Activated CD4-positive, CD25-positive, alpha-beta regulatory T cell (primary cell): ENCODE measurements around the gene BBC3.

ENCODE experiments used
- DNase-seq, 4 experiments: peaks; one replicate each; lab custom pipeline; 2025; lab: John Stamatoyannopoulos, UW

Gene BBC3

DNA sequence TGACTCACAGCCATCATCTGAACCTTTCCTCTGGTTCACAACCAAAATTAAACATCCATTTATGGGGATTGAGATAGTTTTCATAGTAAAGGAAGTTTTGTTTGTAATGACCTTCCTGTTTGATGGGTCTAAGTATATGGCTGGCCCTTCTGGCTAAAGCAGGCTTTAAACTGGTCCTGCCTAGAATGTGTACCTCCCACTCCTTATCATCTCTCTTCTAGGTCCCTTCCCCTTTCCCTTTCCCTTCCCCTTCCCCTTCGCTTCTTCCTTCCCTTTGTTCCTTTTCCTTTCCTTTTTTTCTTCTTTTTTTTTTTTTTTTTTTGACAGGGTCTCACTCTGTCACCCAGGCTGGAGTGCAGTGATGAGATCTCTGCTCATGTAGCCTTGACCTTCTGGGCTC, 35.6 kb downstream of the BBC3 start:
- DNase-seq, result no peak

DNA sequence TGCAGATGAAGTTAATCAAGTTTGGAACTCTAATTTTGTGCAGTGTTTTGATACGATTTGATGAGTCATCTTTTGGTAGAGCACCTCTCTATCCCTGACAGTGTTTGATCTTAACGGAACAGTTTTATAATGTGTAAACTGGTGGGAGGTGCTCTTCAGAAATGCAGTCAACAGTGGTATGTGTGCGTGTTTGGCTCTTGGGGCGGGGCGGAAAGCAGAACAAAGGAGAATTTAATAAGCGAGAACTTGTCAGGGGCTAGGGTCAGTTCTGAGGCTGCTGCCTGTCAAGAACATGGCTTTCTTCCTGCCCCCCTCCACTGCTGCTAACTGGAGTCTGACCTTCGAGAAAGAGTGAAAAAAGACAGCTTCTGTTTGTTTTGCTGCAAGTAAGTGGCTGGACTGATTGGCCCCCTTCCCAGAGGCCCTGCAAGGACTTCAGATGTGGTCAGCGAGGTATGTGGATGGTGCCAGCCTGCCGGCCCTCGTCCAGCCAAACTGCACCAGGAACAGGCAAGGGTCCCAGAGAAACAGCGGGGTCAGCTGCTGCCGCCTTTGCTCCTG, 40.8 kb downstream of the BBC3 start:
- peak; percentile 3 to 30 (median 14) for DNase-seq

DNA sequence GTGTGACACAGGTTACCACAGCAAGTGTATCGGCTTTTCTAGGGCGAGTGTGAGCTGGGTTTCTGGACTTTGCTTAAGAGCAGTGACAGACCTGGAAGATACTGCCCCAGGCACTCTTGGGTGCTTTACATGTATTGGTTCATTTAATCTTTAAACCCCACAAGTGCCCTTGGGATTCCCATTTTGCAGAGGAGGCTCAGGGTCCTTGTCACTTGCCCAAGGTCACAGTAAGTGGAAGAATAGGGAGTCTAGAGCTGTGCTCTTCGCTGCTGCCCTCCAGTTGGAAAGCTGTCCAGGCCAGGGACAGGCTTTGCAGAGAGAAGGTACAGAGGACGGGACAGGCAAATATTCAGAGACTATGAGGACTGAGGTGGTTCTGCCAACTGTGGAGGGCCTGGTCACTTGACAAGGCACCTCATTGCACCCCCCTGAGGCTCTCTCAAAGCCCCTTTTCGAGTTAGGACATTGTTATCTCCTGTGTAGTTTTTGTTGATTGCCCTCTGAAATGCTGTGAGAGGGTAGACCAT, 42.4 kb downstream of the BBC3 start:
- no peak for DNase-seq

DNA sequence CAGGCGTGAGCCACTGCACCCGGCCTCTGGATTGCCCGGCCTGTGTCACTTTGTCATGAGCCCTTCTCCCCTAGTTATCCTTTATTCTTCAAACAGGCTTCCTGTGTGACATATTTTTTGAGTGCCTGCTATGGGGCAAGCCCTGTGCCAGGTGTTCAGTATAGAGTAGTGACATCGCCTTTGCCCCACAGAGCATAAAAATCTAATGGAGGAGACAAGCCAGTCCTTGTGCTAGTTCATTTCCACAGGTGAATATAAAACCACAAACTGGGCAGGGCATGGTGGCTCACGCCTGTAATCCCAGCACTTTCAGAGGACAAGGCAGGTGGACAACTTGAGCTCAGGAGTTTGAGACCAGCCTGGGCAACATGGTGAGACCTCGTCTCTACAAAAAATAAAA, 43.2 kb downstream of the BBC3 start:
- DNase-seq, result no peak

DNA sequence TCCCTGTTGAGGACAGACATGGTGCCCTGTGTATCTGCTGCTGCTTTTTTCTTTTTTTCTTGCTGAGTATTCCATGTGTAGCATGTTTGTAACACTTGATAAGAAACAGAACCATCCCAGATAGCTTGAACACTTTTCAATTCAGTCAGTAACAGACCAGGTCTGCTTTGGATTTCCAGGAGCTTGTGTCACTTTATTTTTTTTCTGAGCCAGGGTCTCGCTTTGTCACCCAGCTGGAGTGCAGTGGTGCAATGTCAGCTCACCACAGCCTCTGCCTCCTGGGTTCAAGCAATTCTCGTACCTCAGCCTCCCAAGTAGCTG, 43.7 kb downstream of the BBC3 start:
- no peak for DNase-seq

DNA sequence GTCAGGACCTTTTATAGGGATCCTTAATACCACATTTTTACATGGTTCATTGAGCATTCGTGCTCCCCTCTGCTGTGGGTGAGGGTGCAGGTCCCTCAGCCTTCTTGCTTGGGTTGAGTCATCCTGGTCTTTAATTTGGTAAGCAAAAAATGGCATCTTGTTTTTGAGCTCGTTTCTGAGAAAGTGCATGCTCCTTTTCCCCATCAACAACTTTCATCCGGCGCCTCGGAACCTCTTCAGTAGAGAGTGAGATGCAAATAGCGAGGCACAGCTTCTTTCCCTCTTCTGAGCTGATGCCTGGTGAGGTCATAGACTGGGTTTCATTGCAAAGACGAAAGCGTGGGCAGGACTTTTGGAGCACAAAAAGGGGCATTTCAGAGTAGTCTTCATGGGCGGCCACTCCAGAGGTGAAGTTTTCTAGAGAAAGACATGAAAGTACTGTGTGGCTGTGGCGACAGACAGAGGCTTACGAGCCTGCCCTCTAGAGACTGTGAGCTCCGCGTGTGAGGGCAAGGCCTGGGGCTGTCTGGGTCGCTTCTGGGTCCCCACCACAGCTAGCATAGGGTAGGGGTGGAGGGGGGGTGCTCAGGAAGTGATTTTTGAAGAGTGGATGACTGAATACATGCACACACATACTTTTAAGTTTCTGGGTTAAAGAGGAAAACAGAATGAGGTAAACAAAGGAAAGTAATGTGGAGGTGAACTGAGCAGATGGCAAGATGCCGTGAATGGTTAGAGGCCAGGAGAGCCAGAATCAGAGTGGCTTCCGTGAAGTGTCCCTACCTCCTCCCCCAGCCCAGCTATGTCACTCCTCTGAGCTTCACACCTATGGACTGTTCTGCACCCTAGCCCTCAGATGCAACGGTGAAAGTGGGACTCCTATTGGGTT, 44.3 kb downstream of the BBC3 start:
- DNase-seq, result peak; percentile 27 to 62 (median 59)

DNA sequence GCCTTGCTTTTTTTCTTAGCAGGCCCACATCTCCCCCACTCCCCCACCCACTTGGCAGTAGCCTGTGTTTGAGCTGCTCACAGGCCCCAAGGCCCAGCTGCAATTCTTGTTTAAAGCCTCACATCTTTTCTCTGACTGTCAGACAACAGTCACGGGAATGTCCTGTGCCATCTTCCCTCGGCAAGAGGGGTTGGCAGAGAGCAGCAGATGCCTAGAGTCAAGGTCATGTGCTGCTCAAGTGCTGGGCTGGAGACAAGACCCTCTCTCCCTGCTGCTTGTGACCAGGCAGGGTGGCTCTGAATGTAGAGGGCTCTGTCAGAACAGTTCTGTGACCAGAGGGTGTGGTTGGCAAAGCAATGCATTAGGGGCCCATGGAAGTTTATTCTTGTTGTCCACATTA, 47.4 kb downstream of the BBC3 start:
- DNase-seq, result no peak

DNA sequence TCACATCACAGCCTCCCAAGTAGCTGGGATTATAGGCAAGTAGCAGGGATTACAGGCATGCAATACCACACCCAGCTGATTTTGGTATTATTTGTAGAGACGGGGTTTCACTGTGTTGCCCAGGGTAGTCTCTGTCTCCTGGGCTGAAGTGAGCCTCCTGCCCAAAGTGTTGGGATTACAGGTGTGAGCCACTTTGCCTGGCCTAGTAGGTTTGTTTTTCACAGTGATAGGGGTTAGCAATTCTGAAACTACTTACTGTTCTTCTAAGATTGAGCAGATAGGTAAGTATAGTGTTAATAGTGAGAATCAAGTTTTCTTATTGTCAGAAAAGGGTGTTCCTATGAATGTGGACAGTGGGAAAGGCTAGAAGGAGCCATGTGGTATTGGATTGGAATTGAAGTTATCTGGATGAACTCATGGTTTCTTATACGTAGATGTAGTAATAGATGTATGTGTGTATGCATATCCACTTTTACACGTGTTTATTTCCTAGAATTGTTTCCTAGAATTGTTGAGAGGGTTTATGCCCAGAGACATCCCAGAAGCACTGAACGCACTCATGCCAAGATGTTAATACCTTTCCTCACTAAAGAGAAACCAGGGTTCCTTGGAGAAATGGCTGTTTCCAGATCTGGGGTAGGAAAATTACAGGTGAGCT, 51.2 kb downstream of the BBC3 start:
- DNase-seq, result no peak

DNA sequence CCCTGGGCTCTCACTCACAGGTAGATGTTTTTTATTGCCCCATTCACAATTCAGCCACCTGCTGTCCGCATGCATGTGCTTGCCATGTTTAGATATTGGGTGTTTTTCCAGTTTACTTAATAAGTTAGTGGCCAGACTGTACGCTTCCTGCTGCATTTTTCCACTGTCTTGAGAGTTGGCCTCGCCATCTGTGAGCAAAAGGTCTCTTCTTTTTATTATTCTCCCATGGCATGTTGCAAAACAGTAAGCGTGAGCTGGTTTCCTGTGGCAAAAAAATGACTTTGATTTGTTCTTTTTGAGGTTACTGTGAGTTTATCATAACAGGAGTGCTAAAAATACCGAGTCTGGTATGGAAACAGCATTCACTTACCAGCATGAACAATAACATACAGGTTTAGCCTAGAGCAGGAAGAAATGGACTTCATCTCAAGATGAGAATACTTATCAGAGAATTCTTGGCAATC, 54.3 kb downstream of the BBC3 start:
- no peak for DNase-seq

DNA sequence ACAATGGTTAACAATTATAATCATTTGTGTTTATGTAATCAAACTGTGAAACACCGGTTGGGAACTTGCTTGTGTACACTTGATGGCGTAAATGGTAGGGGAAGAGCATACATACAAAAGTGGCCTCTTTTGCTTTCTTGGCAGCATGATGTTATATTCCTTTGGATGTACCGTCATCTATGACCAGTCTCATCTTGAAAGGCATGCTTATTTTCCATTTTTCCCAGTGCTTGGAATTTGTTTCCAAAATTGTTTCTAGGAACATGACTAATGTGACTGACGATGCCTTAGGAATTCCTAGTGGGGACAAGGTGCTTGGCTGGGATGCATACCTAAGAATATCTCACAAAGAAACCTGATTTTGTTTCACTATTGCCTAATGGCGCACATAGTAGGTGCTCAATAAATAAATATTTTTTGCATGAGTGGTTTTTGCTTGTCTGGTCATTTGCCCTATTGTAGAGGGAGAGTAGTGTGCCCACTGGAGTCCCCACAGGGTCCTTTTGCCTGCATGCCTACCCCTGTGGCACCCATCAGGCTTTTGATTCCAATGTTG, 54.9 kb downstream of the BBC3 start:
- DNase-seq, result no peak

DNA sequence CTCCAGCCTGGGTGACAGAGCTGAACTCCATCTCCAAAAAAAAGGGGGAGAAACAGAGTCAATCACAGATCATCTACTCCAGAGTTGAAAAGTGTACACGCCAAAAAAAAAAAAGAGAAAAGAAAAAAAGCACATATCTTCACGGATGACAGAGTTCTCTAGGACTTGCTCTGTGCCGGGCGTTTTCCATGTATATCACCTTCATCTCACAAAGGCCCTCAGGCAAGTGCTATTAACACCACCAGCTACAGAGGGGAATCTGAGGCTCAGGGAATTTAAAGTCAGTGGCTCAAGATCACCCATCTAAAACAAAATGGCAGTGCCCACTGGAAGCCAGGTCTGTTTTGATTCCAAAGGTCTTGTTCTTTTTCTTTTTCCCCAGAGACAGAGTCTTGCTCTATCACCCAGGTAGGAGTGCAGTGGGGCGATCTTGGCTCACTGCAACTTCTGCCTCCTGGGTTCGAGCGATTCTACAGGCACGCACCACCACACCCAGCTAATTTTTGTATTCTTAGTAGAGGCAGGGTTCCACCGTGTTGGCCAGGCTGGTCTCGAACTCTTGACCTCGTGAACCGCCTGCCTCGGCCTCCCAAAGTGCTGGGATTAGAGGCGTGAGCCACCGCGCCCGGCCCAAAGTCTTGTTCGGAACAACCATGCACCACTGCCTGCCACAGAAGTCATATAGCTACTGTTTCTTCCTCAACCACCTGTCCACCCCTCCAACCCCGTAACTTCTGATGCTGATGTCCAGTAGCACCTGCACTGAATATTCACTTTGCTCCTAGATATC, 58.1 kb downstream of the BBC3 start:
- DNase-seq, result no peak
